GM21825 (cell line): ENCODE results near the gene SRPK1.

Experiments used
- ATAC-seq: cut with Tn5 transposase; IDR thresholded peaks from one replicate; pipeline ENCODE4 v1.9.1; 2021; ENCODE audit warnings: mild to moderate bottlenecking, moderate library complexity; ENCODE audit not compliant: unreplicated experiment

The SRPK1 gene

GRCh38 chr6:35829306-35829705 is 91.6 kb downstream of the SRPK1 start:
- no peak for ATAC-seq

DNA sequence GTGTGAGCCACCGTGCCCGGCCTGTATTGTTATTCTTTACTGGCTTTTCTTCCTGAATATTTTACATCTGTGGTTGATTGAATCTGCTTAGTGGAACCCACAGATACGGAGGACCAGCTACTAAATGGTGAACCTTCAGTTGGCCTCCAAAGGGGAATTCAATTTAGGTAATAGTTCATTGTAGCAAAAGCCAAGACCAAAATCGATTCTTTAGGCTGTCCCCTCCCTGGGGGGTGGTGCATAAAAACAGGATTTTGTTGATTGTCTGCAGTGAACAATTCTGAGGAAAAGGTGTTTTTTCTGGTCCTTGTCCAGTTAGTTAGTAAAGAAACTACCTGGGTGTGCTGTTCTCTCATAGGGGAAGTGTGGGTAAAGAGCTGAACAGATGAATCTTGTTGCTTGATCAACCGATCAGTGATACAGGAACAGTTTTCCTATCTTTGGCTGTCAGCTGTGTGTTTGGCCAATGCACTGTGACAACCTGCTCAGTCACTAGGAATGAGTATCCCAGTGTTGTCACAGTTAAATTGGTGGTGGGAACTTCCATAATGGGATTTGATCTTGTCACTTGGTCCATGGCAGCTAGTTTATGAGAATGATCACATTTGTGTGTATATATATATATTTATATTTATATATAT is 96.2 kb downstream of the SRPK1 start:
- ATAC-seq: no peak

- ATAC-seq: no peak
These were observed 97.3 kb downstream of the SRPK1 start for GRCh38 chr6:35823601-35824000.

GRCh38 chr6:35817515-35817914 is 103.4 kb downstream of the SRPK1 start:
- ATAC-seq: no peak

- ATAC-seq: no peak
These were observed 109.3 kb downstream of the SRPK1 start for GRCh38 chr6:35811699-35811995.

DNA sequence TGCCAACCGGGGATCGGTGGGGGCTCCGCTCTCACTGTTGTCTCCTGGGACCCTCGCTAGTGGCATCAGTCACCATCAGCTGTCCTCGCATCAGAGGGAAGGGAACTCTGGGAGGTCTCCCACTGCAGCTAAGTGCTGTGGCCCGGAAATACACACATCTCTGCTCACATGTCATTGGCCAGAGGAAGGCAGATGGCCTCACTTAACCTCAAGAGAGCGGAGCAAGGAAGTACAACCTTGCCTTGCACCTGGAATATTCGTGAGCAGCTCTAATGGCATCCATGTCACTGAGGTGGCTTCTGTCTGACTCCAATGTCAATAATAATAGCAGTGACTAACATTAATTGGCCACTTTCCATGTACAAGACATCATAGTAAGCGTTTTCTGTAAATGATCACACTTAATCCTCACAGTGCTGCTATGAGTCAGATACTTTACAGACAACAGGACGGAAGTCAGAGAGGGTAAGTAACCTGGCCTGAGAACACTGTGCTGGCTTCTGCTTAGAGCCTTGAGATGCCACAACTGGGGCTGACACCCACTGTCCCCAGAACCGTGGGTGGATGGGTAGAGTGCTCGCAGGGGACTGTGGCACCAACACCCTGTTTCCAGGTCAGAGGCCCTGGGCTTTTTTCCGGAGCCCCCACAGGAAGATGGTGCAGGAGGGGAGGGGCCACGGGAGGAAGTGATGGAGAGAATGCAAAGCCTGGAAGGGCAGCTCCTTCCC is 109.8 kb downstream of the SRPK1 start:
- ATAC-seq: no peak

DNA sequence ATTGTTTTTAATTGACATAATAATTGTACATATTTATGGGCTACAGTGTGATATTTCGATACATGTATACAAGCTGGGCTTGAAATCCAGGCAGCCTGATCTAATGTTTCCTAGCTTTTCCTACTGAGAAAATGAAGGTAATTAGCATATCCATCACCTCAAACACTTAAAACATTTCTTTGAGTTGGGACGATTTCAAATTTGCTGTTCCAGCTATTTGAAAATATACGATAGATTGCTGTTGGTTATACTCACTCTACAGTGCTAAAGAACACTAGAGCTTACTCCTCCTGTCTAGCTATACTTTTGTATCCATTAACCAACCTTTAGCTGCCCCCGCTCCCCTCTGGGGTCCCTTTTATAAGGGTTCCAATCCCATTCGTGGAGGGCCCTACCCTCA is 111.1 kb downstream of the SRPK1 start:
- no peak for ATAC-seq

DNA sequence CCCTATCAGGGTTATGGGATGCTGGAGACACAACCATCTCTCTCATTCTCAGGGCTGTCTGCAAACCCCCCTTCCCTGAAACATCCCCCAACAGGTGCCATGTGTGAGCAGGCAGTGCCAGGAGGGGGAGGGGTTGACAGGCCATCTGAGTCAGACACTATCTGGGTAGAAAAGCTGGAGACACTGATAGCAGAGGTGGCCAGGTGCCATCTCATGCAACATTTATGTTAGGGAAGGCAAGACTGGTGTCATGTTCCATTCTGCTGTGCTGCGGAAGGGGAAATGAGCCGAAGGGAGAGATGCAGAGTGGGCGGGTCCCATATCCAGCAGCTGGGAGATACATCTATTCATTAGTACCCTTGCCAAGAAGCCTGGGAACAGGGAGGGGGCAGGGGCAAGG is 112.2 kb downstream of the SRPK1 start:
- no peak for ATAC-seq

- no peak for ATAC-seq
These were observed 115.7 kb downstream of the SRPK1 start, which contains the start of gene LHFPL5 for GRCh38 chr6:35804996-35805736. Gene LHFPL5 (plus strand): TSS chr6:35805352. CDS start chr6:35805671, 319 bp downstream.

GRCh38 chr6:35801148-35801547 is 119.8 kb downstream of the SRPK1 start:
- ATAC-seq: no peak

- no peak for ATAC-seq
These were observed 122.2 kb downstream of the SRPK1 start for GRCh38 chr6:35798706-35799105.

- ATAC-seq: no peak
These were observed 122.9 kb downstream of the SRPK1 start for GRCh38 chr6:35797837-35798526.

DNA sequence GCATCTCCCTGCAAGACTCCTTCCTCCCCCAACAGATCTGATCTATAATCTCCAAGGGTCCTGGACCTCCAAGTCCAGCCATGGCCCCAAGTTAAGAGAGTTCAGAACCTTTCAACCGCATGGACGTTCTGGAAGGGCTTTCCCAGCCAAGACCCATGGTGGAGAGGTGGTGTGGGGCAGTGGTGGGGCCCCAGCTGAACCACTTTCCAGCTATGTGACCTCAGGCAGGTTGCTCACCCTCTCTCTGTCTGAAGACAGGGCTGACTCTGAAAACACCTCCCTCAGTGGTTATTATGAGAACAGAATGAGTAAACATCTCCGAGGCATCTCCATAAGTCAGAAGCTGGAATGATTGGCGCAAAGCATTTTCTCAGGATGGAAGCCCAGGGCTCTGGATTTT is 124.7 kb downstream of the SRPK1 start:
- ATAC-seq: no peak

DNA sequence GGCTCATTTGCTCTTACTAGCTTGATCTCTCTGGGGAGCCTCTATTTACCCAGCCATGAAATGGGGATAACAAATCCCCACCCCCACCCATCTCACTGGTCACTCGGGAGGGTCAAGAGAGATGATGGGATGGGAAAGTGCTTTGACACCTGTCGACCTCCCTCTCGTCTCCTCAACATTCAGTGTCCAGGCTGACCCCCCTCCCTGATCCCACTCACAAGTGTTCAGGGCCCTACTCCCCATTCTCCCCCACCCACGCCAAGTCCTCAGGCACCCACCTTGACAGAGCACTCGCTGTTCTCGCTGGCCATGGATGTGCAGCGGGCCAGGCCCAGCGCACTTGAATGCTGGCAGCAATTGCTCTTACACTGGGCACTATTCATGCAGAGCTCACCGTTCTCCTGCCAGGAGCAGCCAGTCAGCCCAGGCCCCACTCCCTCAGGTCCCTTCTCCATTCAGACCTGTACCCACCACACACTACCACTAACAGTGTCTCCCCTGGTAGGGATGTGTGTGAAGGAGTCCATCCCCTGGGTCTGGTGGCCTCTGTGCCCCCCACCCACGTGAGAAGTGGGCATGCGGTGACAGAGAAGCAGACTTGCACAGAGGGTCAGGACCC is 125.3 kb downstream of the SRPK1 start:
- ATAC-seq: no peak

DNA sequence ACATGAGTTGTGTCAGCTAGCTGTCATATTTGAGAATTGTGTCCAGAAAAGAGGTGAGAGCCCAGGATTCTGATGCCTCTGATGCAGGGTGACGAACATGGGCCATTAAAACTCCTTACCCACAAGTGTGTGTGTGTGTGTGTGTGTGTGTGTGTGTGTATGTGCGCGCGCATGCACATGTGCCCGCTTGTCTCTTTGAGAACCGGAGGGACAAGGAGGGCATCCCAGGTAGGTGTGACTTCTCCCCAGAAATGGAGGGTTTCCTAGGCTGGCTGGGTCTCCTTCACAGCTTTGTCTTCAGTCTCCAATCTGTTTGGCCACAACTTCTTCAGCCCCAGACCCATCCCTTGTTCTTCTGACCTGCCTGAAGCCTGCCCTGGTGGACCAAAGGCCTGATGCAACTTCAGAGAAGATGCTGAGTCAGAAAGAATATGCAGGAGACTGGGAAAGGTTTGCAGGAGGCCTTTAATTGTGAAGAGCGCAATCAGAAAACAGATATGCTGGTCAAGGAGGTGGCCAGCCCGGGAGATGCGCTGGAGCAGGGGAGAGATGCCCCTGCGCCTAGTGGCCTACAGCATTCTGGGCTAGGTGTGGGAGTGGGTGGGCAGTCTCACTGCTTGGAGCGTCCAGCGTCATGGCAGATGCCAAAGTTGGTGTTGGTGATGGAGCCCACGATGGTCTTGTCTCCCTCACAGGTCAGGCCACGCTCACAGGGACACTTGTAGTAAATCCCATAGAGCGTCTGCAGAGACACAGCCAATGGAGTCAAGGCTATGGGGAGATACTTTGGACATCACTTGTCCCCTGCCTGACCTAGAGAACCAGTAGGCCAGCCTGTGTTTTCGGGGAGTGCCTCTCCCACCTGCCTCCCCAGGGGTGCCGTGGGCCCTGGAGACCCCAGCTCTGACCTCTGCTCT is 126.1 kb downstream of the SRPK1 start:
- no peak for ATAC-seq

DNA sequence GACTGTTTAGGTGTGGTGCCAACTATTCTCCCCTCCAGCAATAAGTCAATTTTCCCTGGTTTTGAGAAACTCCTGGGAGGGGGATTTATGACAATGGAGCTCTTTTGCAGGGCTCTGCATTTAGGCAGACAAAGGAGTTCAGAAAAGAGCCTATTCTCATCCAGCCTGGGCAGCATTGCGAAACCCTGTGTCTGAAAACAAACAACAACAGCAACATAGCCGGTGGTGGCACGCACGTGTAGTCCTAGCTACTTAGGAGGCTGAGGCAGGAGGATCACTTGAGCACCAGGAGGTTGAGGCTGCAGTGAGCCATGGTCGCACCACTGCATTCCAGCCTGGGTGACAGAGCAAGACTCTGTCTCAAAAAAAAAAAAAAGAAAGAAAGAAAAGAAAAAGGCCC is 130.2 kb downstream of the SRPK1 start:
- ATAC-seq: no peak

GRCh38 chr6:35788423-35788982 is 132.4 kb downstream of the SRPK1 start:
- ATAC-seq: no peak

DNA sequence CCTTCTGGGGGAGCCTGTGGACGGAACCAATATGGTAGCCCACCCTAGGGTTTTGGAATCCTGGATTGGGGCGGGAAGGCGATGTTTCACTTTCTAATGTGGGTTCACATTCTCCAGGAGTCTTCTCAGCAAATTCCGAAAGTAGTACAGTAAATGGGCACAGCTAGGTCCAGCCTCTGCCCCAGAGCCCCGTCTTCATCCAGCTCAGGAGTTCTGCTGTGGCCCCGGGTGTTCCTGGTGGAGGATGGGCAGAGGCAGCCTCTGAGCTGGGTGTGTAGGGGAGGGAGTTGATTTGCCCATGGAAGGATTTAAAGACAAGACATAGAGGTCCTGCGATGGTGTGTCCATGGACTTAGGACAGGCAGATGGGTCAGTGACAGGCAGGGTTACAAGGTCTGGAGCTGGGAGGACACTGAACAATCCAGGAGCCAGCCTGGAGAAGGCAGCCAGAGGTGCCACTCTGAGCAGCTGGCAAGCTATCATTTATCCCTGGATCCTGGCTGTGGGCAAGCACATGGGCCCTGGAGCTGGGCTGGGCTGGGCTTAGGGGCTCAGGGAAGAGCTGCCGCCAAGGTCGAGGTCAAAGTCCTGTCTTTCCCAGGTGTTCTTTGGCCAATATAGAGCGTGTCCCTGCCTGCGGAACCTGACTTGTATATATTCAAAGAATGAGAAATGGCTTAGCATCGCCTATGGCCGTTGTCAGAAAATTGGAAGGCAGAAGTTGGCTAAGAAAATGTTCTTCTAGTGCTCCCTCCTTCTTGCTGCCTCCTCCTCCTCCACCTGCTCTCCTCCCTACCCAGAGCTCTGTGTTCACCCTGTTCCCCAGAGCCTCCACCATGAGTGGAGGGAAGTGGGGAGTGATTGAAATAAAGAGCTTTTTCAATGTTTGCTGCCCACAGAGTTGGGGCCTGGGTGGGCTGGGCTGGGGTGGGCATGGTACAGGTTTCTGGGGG is 133.4 kb downstream of the SRPK1 start:
- no peak for ATAC-seq

DNA sequence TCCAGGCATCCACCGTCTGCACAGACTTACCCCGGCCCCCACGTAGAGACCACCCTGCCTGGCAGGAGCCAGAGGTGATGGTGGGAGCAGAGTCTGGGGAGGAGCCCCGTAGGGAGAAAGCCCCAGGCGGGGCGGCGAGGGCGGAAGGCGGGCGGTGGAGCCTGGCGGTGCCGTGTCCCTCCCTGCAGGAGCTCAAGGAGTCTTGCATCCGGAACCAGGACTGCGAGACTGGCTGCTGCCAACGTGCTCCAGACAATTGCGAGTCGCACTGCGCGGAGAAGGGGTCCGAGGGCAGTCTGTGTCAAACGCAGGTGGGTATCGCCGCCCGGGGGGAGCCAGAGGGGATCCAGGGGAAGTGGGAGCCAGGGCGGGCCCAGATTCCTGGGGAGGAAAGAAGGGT is 134.1 kb downstream of the SRPK1 start:
- ATAC-seq: no peak
